Heart right ventricle (tissue), 16 donors: ENCODE measurements around the gene CPTP. TPM values are rescaled to one million over a fixed set of nuclear protein-coding genes. Genes with fewer than 3 reads are reported as not detected.

ENCODE experiments used
- ATAC-seq, 8 donors: fragments of 200-7000 bp; cut with Tn5 transposase; one replicate each; pipeline ENCODE4 v1.9.1; 2020; ENCODE audit warnings: mild to moderate bottlenecking in 8 of 8, moderate library complexity in 8 of 8, moderate number of reproducible peaks in 1 of 8
- DNase-seq, 2 donors: peaks; one replicate each; pipeline ENCODE4 v3.0.0-alpha.2; 2020
- H3K27ac ChIP-seq, 10 donors: fragments of 200-600 bp; sonication (generic) in 2 of 10; one replicate each; pipeline versions ENCODE4 v1.5.0 to v1.8.0; 2020 to 2022; ENCODE audit warnings: mild to moderate bottlenecking in 3 of 10
- H3K27me3 ChIP-seq, 7 donors: fragments of 200-600 bp; one replicate each; pipeline ENCODE4 v1.8.0; 2021 to 2022; ENCODE audit warnings: mild to moderate bottlenecking in 2 of 7
- H3K36me3 ChIP-seq, 9 donors: fragments of 200-600 bp; sonication (generic) in 1 of 9; one replicate each; pipeline versions ENCODE4 v1.5.0 to v1.8.0; 2020 to 2022; ENCODE audit warnings: mild to moderate bottlenecking in 2 of 9
- H3K4me1 ChIP-seq, 9 donors: fragments of 200-600 bp; sonication (generic) in 1 of 9; one replicate each; pipeline versions ENCODE4 v1.5.0 to v1.8.0; 2020 to 2022; ENCODE audit warnings: mild to moderate bottlenecking in 4 of 9
- H3K4me3 ChIP-seq, 10 donors: fragments of 200-600 bp; sonication (generic) in 2 of 10; one replicate each; pipeline versions ENCODE4 v1.5.0 to v1.8.0; 2020 to 2022; ENCODE audit warnings: mild to moderate bottlenecking in 7 of 10, moderate library complexity in 2 of 10
- H3K9me3 ChIP-seq, 11 donors: fragments of 200-600 bp in 10 of 11; sonication (generic) in 2 of 11; one replicate each; pipeline versions ENCODE4 v1.5.0 to v1.8.0; 2013 to 2022; ENCODE audit warnings: mild to moderate bottlenecking in 2 of 11, control low read depth in 1 of 11, moderate library complexity in 1 of 11
- WGBS, 2 donors: extraction: QIAGEN DNeasy Blood & Tissue Kit; methylation state at CpG; one replicate each; pipeline ENCODE4 v1.1.7; 2013; ENCODE audit warnings: inconsistent platforms in 1 of 2; 5-methylcytosine and 5-hydroxymethylcytosine counted together
- intact Hi-C, 10 donors: fragments of 100-400 bp; cut with DNase I; formaldehyde crosslinking; loops; one replicate each; pipeline versions ENCODE4 v1.11.1 to v1.14.2; 2022
- polyA plus RNA-seq, 2 donors: library from polyadenylated mRNA; stranded (reverse); fragments of 200-250 nt; gene quantifications; one replicate each; pipeline ENCODE4 v1.2.3, GENCODE V29; 2013
- total RNA-seq, 10 donors: library from RNA; stranded (reverse); fragmentation: NEBNext Ultra II Directional in 3 of 10; extraction: Animal tissue kit (Norgen Biotek cat#: 25700) in 3 of 10; gene quantifications; one replicate each; pipeline versions ENCODE4 v1.2.1 to v1.2.4, GENCODE V29; 2021 to 2023
- TF ChIP-seq, protein P1 (sequence below), 9 donors: fragments of 200-600 bp; sonication (generic) in 2 of 9; IDR thresholded peaks; one replicate each; pipeline versions ENCODE4 v1.5.0 to v1.8.0; 2021 to 2022; ENCODE audit warnings: antibody characterized with exemption in 9 of 9, mild to moderate bottlenecking in 5 of 9, moderate library complexity in 1 of 9
- donor health status: Arrhythmogenic right ventricular cardiomyopathy.
- donor health status: ischemic (EF 13 %, LVEDD 7.1; RV severe dilation, severe dysfunction).
- donor health status: healthy with polysubstance abuse.
- donor health status: DM: no; HTN: yes; CAD: no.
- donor health status: DM: no; HTN: no; CAD: no.
- donor health status: ischemic (EF 25% LVEDD 6.9; RV normal size, moderate dysfunction).
- donor health status: ischemic (EF 25% LVEDD 5.7; RV mildly dilated, moderate dysfunction).
- donor health status: healthy.
- donor health status: DM: yes; HTN: yes; CAD: no.
- donor health status: Ischemic cardiomyopathy.
- donor health status: ischemic (EF 35%, LVEDD 5.7; RV mildly dilated, moderate dysfunction).
- donor health status: nonischemic (EF 11% LVEDD 7.7; RV severe dilation, severe dysfunction).
- donor health status: DM: yes; HTN: yes; CAD: no.
- donor health status: PGD.
- donor health status: ischemic (EF 29% LVEDD 5.4; RV normal size, mild dysfunction).
- donor health status: nonischemic (EF 23%, LVEDD 6.1; RV moderate dilation, normal function).

The CPTP gene
- total and polyA plus RNA-seq, 12 donors, result 49.4 to 222 (median 65.4) TPM

DNA sequence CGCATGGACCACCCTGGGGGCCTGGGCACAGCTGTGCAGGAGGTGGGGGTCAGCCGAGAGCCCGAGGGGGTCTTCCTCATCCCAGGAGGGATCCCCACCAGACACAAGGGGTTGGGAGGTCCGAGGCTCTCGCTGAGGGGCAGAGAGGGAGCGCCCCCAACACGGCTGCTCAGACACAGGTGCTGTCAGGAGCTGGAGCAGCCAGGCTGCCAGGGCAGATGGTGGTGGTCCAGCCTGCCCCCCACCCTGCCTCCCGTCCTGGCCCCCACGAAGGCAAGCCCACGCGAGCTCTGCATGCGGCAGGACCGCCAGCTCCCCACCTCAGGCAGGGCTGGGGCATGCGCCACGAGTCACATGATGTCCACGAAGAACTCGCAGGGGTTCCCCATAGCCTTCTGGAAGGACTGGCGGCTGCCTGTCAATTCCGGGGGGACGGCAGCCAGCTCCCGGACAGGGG lies 11.2 kb downstream of the CPTP start:
- WGBS, 2 donors, result 88 to 90% methylated on average over 21 of the region's 21 CpGs

DNA sequence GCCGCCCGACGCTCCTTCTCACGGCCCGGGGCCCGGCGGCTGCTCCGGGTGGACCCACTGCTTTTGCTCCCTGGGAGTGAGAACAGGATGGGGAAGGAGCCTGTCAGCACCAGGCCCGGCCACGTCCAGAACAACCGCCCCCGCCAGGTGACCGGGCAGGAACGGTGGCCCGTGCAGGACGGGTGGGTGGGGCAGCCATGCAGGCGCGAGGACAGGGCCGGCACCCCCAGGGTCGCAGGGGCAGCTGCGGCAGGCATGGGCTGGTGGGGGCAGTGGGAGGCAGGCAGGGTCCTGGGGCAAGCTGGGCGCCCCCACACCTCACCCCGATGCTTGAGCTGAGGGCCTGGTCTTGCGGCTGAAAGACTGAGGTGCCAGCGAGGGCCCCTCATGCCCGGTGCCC lies 11.8 kb downstream of the CPTP start:
- H3K4me1 ChIP-seq, result peaks cover 0 to 2% (median 0%) of the 10 kb centered on the region in 9 donors
- intact Hi-C loops, result no loop called here
- no peak for DNase-seq
- WGBS, 2 donors, result 88 to 93% methylated on average over 18 to 26 of the region's 26 CpGs
- no peaks in the 10 kb centered on the region for H3K27me3 ChIP-seq
- peaks cover 0 to 55% (median 9%) of the 10 kb centered on the region in 9 donors for H3K36me3 ChIP-seq
- no peak for ATAC-seq
- no peaks in the 10 kb centered on the region for H3K9me3 ChIP-seq
- H3K27ac ChIP-seq, result no peak overlapping the region
- H3K4me3 ChIP-seq, result no peak overlapping the region
- TF ChIP-seq, protein P1, sequence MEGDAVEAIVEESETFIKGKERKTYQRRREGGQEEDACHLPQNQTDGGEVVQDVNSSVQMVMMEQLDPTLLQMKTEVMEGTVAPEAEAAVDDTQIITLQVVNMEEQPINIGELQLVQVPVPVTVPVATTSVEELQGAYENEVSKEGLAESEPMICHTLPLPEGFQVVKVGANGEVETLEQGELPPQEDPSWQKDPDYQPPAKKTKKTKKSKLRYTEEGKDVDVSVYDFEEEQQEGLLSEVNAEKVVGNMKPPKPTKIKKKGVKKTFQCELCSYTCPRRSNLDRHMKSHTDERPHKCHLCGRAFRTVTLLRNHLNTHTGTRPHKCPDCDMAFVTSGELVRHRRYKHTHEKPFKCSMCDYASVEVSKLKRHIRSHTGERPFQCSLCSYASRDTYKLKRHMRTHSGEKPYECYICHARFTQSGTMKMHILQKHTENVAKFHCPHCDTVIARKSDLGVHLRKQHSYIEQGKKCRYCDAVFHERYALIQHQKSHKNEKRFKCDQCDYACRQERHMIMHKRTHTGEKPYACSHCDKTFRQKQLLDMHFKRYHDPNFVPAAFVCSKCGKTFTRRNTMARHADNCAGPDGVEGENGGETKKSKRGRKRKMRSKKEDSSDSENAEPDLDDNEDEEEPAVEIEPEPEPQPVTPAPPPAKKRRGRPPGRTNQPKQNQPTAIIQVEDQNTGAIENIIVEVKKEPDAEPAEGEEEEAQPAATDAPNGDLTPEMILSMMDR (IDR thresholded peaks at IDR 0.05), result no peak

More for the DNA sequence above, 11.2 kb downstream of the CPTP start:
- TF ChIP-seq, protein P1 (IDR thresholded peaks at IDR 0.05), result no peak
- Histone ChIP-seq H3K27ac (no peak overlapping the region), H3K9me3 (no peaks in the 10 kb centered on the region), H3K4me1 (peaks cover under 1 to 8% (median 4%) of the 10 kb centered on the region in 9 donors), H3K27me3 (no peaks in the 10 kb centered on the region), H3K36me3 (peaks cover 0 to 51% (median 9%) of the 10 kb centered on the region in 9 donors), H3K4me3 (no peak overlapping the region)
- DNase-seq, result no peak
- no peak for ATAC-seq
- intact Hi-C loops, result no loop called here

DNA sequence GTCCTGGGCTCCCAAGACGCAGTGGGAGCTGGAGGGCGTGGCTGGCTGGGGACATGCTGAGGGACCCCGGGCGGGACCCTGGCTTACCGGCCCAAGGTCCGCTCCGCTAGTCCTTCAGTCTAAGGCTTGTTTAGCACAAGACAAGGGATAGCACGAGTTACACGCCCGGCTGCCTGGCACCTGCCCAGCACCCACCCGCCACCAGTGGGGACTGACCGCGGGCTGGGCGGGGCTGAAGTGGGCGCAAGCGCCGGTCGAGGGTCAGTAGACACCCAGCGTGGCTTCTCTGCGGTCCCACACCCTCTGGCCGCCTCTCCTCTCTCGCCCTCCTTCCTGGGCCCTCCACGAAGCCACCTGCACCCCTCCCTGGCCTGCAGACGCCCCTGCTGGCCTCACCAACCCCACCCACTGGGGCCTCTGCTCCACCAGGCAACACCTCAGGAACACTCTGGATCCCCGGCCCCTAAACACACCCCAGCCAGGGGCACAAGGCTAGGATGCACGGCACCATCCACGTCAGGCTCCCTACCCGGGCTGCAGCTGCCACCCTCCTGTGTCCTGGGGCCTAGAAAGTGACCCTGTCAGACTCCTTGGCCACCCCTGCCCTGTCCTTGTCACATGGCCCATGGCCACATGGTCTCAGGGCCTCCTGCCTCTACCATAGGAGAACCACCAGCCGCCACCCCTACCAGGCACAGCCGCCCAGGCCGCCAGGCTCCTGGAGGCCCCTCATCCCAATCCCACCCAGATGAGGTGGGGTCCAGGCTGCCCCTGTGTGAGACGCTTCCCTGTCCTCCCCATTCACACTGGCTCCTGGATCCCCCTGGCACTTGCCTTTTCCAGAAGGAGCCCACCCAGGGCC lies 12.6 kb downstream of the CPTP start:
- H3K4me3 ChIP-seq, result no peak overlapping the region
- 96 to 97% methylated on average over 30 to 32 of the region's 32 CpGs for WGBS, 2 donors
- no peak for ATAC-seq
- H3K36me3 ChIP-seq, result peaks cover 0 to 62% (median 9%) of the 10 kb centered on the region in 9 donors
- TF ChIP-seq, protein P1 (IDR thresholded peaks at IDR 0.05), result no peak
- no peaks in the 10 kb centered on the region for H3K9me3 ChIP-seq
- no peak for DNase-seq
- no peaks in the 10 kb centered on the region for H3K27me3 ChIP-seq
- no peak overlapping the region for H3K27ac ChIP-seq
- no peaks in the 10 kb centered on the region for H3K4me1 ChIP-seq
- intact Hi-C loops, result no loop called here

DNA sequence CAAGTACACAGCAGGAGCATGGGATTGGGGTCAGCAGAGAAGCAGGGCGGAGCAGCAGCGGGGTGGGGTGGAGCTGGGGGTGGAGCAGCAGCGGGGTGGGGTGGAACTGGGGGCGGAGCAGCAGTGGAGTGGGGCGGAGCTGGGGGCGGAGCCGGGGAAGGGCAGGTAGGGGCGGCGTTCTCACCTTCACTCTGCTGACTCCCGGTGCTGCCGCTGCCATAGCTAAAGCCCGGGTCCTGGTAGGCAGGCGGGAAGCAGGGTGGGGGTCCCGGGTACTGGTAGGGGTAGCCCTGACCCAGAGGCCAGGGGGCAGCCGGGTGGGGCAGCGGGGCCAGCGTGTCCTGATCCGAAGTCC lies 13.2 kb downstream of the CPTP start:
- TF ChIP-seq, protein P1 (IDR thresholded peaks at IDR 0.05), result no peak
- DNase-seq (no peak), ATAC-seq (no peak)
- H3K27ac ChIP-seq, result no peak overlapping the region
- H3K9me3 ChIP-seq, result no peaks in the 10 kb centered on the region
- H3K27me3 ChIP-seq, result no peaks in the 10 kb centered on the region
- WGBS, 2 donors, result 82 to 86% methylated on average over 18 of the region's 18 CpGs
- peaks cover 0 to 63% (median 9%) of the 10 kb centered on the region in 9 donors for H3K36me3 ChIP-seq
- no peak overlapping the region for H3K4me3 ChIP-seq
- no peaks in the 10 kb centered on the region for H3K4me1 ChIP-seq
- intact Hi-C loops, result no loop called here
